PC-9 (cell line): ENCODE data around the gene ZNF410. TPM values are rescaled to one million over a fixed set of nuclear protein-coding genes. Genes with fewer than 3 reads are reported as not detected.
"Not testable (repeated sequence)": the region's sequence is repeated elsewhere in the genome, so short reads cannot be mapped to it uniquely, and the experiment has no call there.

Experiments
- Bru-seq: library from RNA; stranded (reverse); fragments of 400-500 nt; gene quantifications from one replicate; lab custom pipeline; 2021; lab: Mats Ljungman, UMichigan
- BruChase-seq, 2 experiments: library from RNA; stranded (reverse); fragments of 400-500 nt; gene quantifications; one replicate each; lab custom pipeline; 2021; lab: Mats Ljungman, UMichigan
- BruUV-seq: library from RNA; stranded (reverse); fragments of 400-500 nt; replicated peaks from 2 replicates; lab custom pipeline; 2021; lab: Mats Ljungman, UMichigan
- CTCF ChIA-PET: fragments of 300-600 bp; sonication (Branson Sonifier 250); formaldehyde crosslinking; loops from one replicate; lab custom pipeline; 2022; ENCODE audit warnings: antibody characterized with exemption; lab: Charles Lee
- POLR2A ChIA-PET: fragments of 300-600 bp; sonication (Branson Sonifier 250); formaldehyde crosslinking; loops from one replicate; lab custom pipeline; 2022; ENCODE audit warnings: antibody characterized with exemption; ENCODE audit not compliant: unreplicated experiment; lab: Charles Lee
- DNase-seq, 2 experiments: peaks; one replicate each; pipeline versions ENCODE4 v3.0.0 to v3.0.0-alpha.2; 2015 to 2022; ENCODE audit warnings: mixed read lengths in 1 of 2
- H2AFZ ChIP-seq: fragments of 200-600 bp; sonication (generic); 2 replicates; pipeline ENCODE4 v1.8.1; 2017; ENCODE audit warnings: antibody characterized with exemption
- H3F3A ChIP-seq: fragments of 200-600 bp; sonication (generic); 2 replicates; pipeline ENCODE4 v1.8.1; 2017; ENCODE audit warnings: antibody characterized with exemption, mild to moderate bottlenecking, low read depth; ENCODE audit not compliant: insufficient read depth
- H3K27ac ChIP-seq: fragments of 200-600 bp; sonication (generic); 2 replicates; pipeline ENCODE4 v1.6.1; 2016; ENCODE audit warnings: mixed run types
- H3K27me3 ChIP-seq: fragments of 200-600 bp; sonication (generic); 2 replicates; pipeline ENCODE4 v1.6.1; 2016; ENCODE audit warnings: low read depth, mixed run types; ENCODE audit not compliant: insufficient read depth
- H3K36me3 ChIP-seq: fragments of 200-600 bp; sonication (generic); 2 replicates; pipeline ENCODE4 v1.6.1; 2016; ENCODE audit warnings: low read depth, mixed run types
- H3K4me1 ChIP-seq: fragments of 200-600 bp; sonication (generic); replicated peaks from 2 replicates; pipeline ENCODE4 v1.6.1; 2016; ENCODE audit warnings: mixed run types; ENCODE audit not compliant: insufficient read depth
- H3K4me2 ChIP-seq: fragments of 200-600 bp; sonication (generic); 2 replicates; pipeline ENCODE4 v1.6.1; 2017; ENCODE audit warnings: mixed run types
- H3K4me3 ChIP-seq: fragments of 200-600 bp; sonication (generic); 2 replicates; pipeline ENCODE4 v1.6.1; 2016; ENCODE audit warnings: mixed run types
- H3K79me2 ChIP-seq: fragments of 200-600 bp; sonication (generic); 2 replicates; pipeline ENCODE4 v1.6.1; 2017; ENCODE audit warnings: low read depth, mixed run types
- H3K9me2 ChIP-seq: fragments of 200-600 bp; sonication (generic); 2 replicates; pipeline ENCODE4 v1.8.1; 2017; ENCODE audit warnings: mild to moderate bottlenecking; ENCODE audit not compliant: insufficient read depth
- H3K9me3 ChIP-seq: fragments of 200-600 bp; sonication (generic); 2 replicates; pipeline ENCODE4 v1.8.1; 2016; ENCODE audit warnings: low read depth; ENCODE audit not compliant: insufficient read depth
- H4K20me1 ChIP-seq: fragments of 200-600 bp; sonication (generic); 2 replicates; pipeline ENCODE4 v1.8.1; 2017; ENCODE audit not compliant: insufficient read depth
- CTCF ChIP-seq: fragments of 200-600 bp; sonication (generic); conservative IDR thresholded peaks from 2 replicates; pipeline ENCODE4 v1.6.1; 2017; ENCODE audit warnings: mixed run types, antibody characterized with exemption, mild to moderate bottlenecking, moderate library complexity
- EZH2 ChIP-seq: fragments of 200-600 bp; sonication (generic); IDR thresholded peaks from 2 replicates; pipeline ENCODE4 v1.8.0; 2017; ENCODE audit warnings: antibody characterized with exemption, low read depth
- intact Hi-C: fragments of 100-400 bp; cut with micrococcal nuclease; formaldehyde crosslinking; loops from one replicate; pipeline ENCODE4 v1.10.0; 2022; ENCODE audit not compliant: unreplicated experiment
- long read RNA-seq: library from polyadenylated mRNA; stranded (forward); transcript quantifications from one replicate; pipeline ENCODE4 v2.0.0, GENCODE V29; 2022
- total RNA-seq: library from RNA; stranded (reverse); gene quantifications from 2 replicates; pipeline ENCODE4 v1.2.3, GENCODE V29; 2021

The ZNF410 gene
- total RNA-seq (38.6 and 40.2 TPM in 2 replicates), Bru-seq, nascent RNA (percentile 85 among the genes with signal in this experiment), BruChase-seq, experiment 1, labeled RNA remaining after a 2-hour chase (percentile 72 among the genes with signal in this experiment), BruChase-seq, experiment 2, labeled RNA remaining after a 6-hour chase (percentile 76 among the genes with signal in this experiment)
- long read RNA-seq, transcript ZNF410-201 (11 exons, 2,293 nt), result minor isoform, 27 of 124 reads
- long read RNA-seq, transcript ZNF410-211 (12 exons, 2,601 nt), result major isoform, 64 of 124 reads
- long read RNA-seq, partial matches to known transcripts, result 3 of 124 reads
- long read RNA-seq, other reads (novel, unspliced or antisense), result 26 of 124 reads

GRCh38 chr14:73886449-73887317, at the start of gene ZNF410:
Gene ZNF410 (plus strand): TSS chr14:73886859. CDS start chr14:73892176, 5,317 bp downstream.
- POLR2A ChIA-PET, result interaction anchor here (0.5 to 1.1 kb wide), 8 partner anchors 23 to 881 kb away, joined by 3 to 14 read pairs (median 4); no protein-coding TSS in a partner anchor
- Histone ChIP-seq H3K27ac (peak within 1 kb of the TSS; percentile 70), H3K79me2 (peaks cover 71% of the 10 kb centered on the region), H3K4me3 (peak within 1 kb of the TSS; percentile 91), H3K4me1 (peaks cover 32% of the 10 kb centered on the region), H3K9me3 (no peaks in the 10 kb centered on the region), H4K20me1 (peaks cover 23% of the 10 kb centered on the region), H3K9me2 (no peaks in the 10 kb centered on the region), H3K4me2 (peak within 1 kb of the TSS; percentile 81), H2AFZ (peak within 1 kb of the TSS; percentile 96), H3K36me3 (peaks cover 4% of the 10 kb centered on the region; the same call in 1 of the 2 replicates), H3F3A (peaks cover 35% of the 10 kb centered on the region; the same call in 1 of the 2 replicates), H3K27me3 (no peaks in the 10 kb centered on the region)
- peak; percentile 85 to 91 for DNase-seq
- no peak for TF ChIP-seq EZH2
- TF ChIP-seq CTCF, result no peak
- TSS peak; percentile 59 for BruUV-seq
- intact Hi-C loops, result loop anchor here (2.0 to 5.0 kb wide), 3 partner anchors 36 to 162 kb away; partner anchors contain the start of gene PTGR2
- CTCF ChIA-PET, result interaction anchor here (0.5 to 0.6 kb wide), 2 partner anchors 65 to 156 kb away, joined by 3 read pairs; no protein-coding TSS in a partner anchor

GRCh38 chr14:73838293-73839034, 48.2 kb upstream of the ZNF410 start:
- POLR2A ChIA-PET, H3K36me3 ChIP-seq, H3K9me3 ChIP-seq, H3K4me2 ChIP-seq, H4K20me1 ChIP-seq, H2AFZ ChIP-seq, H3K27me3 ChIP-seq, CTCF ChIA-PET, H3K9me2 ChIP-seq, BruUV-seq, H3K79me2 ChIP-seq, H3K4me3 ChIP-seq, DNase-seq, intact Hi-C loops: not testable (repeated sequence)
- peaks cover 18% of the 10 kb centered on the region for H3K4me1 ChIP-seq
- H3K27ac ChIP-seq, result 0 out of 2 replicates have a peak overlapping the region, but pooled peaks have one; percentile 6
- H3F3A ChIP-seq, result peaks cover 18% of the 10 kb centered on the region

- intact Hi-C loops, result no loop called here
- no peak overlapping the region for H3K4me2 ChIP-seq
- no peaks in the 10 kb centered on the region for H3K9me2 ChIP-seq
- no peak overlapping the region for H3K27ac ChIP-seq
- DNase-seq, result no peak
- no peaks in the 10 kb centered on the region for H4K20me1 ChIP-seq
- H3K9me3 ChIP-seq, result no peaks in the 10 kb centered on the region
- H2AFZ ChIP-seq, result no peak overlapping the region
- POLR2A ChIA-PET, result no interaction called here
- TF ChIP-seq EZH2, result no peak
- no peak for TF ChIP-seq CTCF
- no TSS peak for BruUV-seq
- no peaks in the 10 kb centered on the region for H3K36me3 ChIP-seq
- H3K4me1 ChIP-seq, result peaks cover 3% of the 10 kb centered on the region
- H3K79me2 ChIP-seq, result no peaks in the 10 kb centered on the region
- CTCF ChIA-PET, result interaction anchor here (0.6 kb wide), 1 partner anchor 20 kb away, joined by 4 read pairs; no protein-coding TSS in a partner anchor
- no peak overlapping the region for H3K4me3 ChIP-seq
- no peaks in the 10 kb centered on the region for H3K27me3 ChIP-seq
- peaks cover 5% of the 10 kb centered on the region; the same call in 1 of the 2 replicates for H3F3A ChIP-seq
These were observed 44.5 kb upstream of the ZNF410 start for GRCh38 chr14:73842201-73842600.
